DND-41 (cell line): ENCODE measurements around the gene SYTL2.

Source experiments
- ATAC-seq: fragments of 200-7000 bp; cut with Tn5 transposase; 3 replicates; pipeline ENCODE4 v1.9.1; 2021; ENCODE audit warnings: low read depth; ENCODE audit not compliant: insufficient read depth
- DNase-seq: peaks from one replicate; pipeline ENCODE4 v3.0.0-alpha.2; 2020
- H2AFZ ChIP-seq: 2 replicates; pipeline ENCODE4 v1.6.0; 2012; ENCODE audit warnings: low read depth, low read length
- H3K27ac ChIP-seq: 2 replicates; pipeline ENCODE4 v1.5.1; 2012; ENCODE audit warnings: low read length, inconsistent platforms
- H3K27me3 ChIP-seq: fragments of 200-600 bp; sonication (generic); 2 replicates; pipeline ENCODE4 v1.6.0; 2012; ENCODE audit warnings: low read length, mild to moderate bottlenecking, inconsistent platforms; ENCODE audit not compliant: insufficient read depth, poor library complexity
- H3K36me3 ChIP-seq: 2 replicates; pipeline ENCODE4 v1.5.1; 2012; ENCODE audit warnings: low read length, inconsistent platforms; ENCODE audit not compliant: insufficient read depth
- H3K4me1 ChIP-seq: 2 replicates; pipeline ENCODE4 v1.5.1; 2012; ENCODE audit warnings: mild to moderate bottlenecking, low read length; ENCODE audit not compliant: insufficient read depth
- H3K4me2 ChIP-seq: 2 replicates; pipeline ENCODE4 v1.6.0; 2012; ENCODE audit warnings: mild to moderate bottlenecking, moderate library complexity, low read length, inconsistent platforms; ENCODE audit not compliant: insufficient read depth
- H3K4me3 ChIP-seq, 2 experiments: fragments of 200-600 bp in 1 of 2; shearing (Covaris generic) in 1 of 2; 2 replicates each; pipeline ENCODE4 v1.5.1; 2012 to 2016; ENCODE audit warnings: inconsistent platforms in 2 of 2, low read length in 2 of 2, mild to moderate bottlenecking in 2 of 2, low read depth in 1 of 2, moderate library complexity in 1 of 2
- H3K79me2 ChIP-seq: 2 replicates; pipeline ENCODE4 v1.6.0; 2012; ENCODE audit warnings: low read length, inconsistent platforms; ENCODE audit not compliant: insufficient read depth
- H3K9ac ChIP-seq: 2 replicates; pipeline ENCODE4 v1.6.0; 2012; ENCODE audit warnings: low read depth, mild to moderate bottlenecking, inconsistent platforms, low read length, moderate library complexity
- H3K9me3 ChIP-seq: 2 replicates; pipeline ENCODE4 v1.5.1; 2012; ENCODE audit warnings: low read length, moderate library complexity, mild to moderate bottlenecking, inconsistent platforms; ENCODE audit not compliant: insufficient read depth, severe bottlenecking
- H4K20me1 ChIP-seq: 2 replicates; pipeline ENCODE4 v1.6.0; 2012; ENCODE audit warnings: low read length; ENCODE audit not compliant: insufficient read depth
- EZH2 ChIP-seq: IDR thresholded peaks from 3 replicates; pipeline ENCODE4 v1.6.1; 2012; ENCODE audit warnings: borderline replicate concordance, low read depth, mild to moderate bottlenecking, moderate library complexity, low read length, inconsistent platforms; ENCODE audit not compliant: severe bottlenecking
- TF ChIP-seq, protein P1 (sequence below): IDR thresholded peaks from 2 replicates; pipeline ENCODE4 v1.5.1; 2012; ENCODE audit warnings: borderline replicate concordance, low read length, moderate library complexity, mild to moderate bottlenecking; ENCODE audit not compliant: poor library complexity, severe bottlenecking; ENCODE audit errors: extremely low read depth

SYTL2 gene

GRCh38 chr11:85848556-85848955 is 37.6 kb upstream of the SYTL2 start:
- H3K9me3 ChIP-seq: no peaks in the 10 kb centered on the region
- H3K27ac ChIP-seq: no peak overlapping the region
- no peaks in the 10 kb centered on the region for H3K36me3 ChIP-seq
- H3K4me1 ChIP-seq: no peaks in the 10 kb centered on the region
- ATAC-seq (no peak), DNase-seq (no peak)
- H3K4me3 ChIP-seq: no peak overlapping the region
- no peak for TF ChIP-seq EZH2
- TF ChIP-seq, protein P1, sequence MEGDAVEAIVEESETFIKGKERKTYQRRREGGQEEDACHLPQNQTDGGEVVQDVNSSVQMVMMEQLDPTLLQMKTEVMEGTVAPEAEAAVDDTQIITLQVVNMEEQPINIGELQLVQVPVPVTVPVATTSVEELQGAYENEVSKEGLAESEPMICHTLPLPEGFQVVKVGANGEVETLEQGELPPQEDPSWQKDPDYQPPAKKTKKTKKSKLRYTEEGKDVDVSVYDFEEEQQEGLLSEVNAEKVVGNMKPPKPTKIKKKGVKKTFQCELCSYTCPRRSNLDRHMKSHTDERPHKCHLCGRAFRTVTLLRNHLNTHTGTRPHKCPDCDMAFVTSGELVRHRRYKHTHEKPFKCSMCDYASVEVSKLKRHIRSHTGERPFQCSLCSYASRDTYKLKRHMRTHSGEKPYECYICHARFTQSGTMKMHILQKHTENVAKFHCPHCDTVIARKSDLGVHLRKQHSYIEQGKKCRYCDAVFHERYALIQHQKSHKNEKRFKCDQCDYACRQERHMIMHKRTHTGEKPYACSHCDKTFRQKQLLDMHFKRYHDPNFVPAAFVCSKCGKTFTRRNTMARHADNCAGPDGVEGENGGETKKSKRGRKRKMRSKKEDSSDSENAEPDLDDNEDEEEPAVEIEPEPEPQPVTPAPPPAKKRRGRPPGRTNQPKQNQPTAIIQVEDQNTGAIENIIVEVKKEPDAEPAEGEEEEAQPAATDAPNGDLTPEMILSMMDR: no peak
- no peak overlapping the region for H2AFZ ChIP-seq
- H4K20me1 ChIP-seq: no peaks in the 10 kb centered on the region
- H3K4me2 ChIP-seq: no peak overlapping the region
- H3K27me3 ChIP-seq: peaks cover 4% of the 10 kb centered on the region
- no peaks in the 10 kb centered on the region for H3K79me2 ChIP-seq
- H3K9ac ChIP-seq: no peak overlapping the region

DNA sequence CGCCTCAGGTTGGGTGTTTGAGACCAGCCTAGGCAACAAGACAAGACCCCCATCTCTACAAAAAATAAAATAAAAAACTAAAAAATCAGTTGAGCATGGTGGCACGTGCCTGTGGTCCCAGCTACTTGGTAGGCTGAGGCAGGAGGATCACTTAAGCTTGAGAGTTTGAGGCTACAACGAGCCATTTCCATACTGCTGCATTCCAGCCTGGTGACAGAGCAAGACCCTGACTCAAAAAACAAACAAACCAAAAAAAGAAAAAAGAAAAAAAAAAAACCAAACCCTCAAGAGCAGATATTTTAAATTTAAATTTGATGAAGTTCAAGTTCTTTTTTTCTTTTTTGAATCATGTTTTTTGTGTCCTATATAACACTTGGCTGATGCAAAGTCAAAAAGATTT is 37.1 kb upstream of the SYTL2 start:
- ATAC-seq (no peak), DNase-seq (no peak)
- Histone ChIP-seq H3K9me3 (no peaks in the 10 kb centered on the region), H3K4me2 (no peak overlapping the region), H3K4me3 (no peak overlapping the region), H3K36me3 (no peaks in the 10 kb centered on the region), H4K20me1 (no peaks in the 10 kb centered on the region), H3K79me2 (no peaks in the 10 kb centered on the region), H2AFZ (no peak overlapping the region), H3K9ac (no peak overlapping the region), H3K4me1 (no peaks in the 10 kb centered on the region), H3K27me3 (peaks cover 4% of the 10 kb centered on the region), H3K27ac (no peak overlapping the region)
- TF ChIP-seq, protein P1: no peak

- no peaks in the 10 kb centered on the region for H3K4me1 ChIP-seq
- no peak overlapping the region for H2AFZ ChIP-seq
- no peaks in the 10 kb centered on the region for H3K79me2 ChIP-seq
- H4K20me1 ChIP-seq: no peaks in the 10 kb centered on the region
- DNase-seq (no peak), ATAC-seq (no peak)
- no peak overlapping the region for H3K9ac ChIP-seq
- no peak overlapping the region for H3K4me2 ChIP-seq
- H3K27me3 ChIP-seq: peaks cover 5% of the 10 kb centered on the region
- no peak overlapping the region for H3K4me3 ChIP-seq
- TF ChIP-seq EZH2: no peak
- TF ChIP-seq, protein P1: no peak
- H3K27ac ChIP-seq: no peak overlapping the region
- no peaks in the 10 kb centered on the region for H3K36me3 ChIP-seq
- no peaks in the 10 kb centered on the region for H3K9me3 ChIP-seq
Observed at GRCh38 chr11:85847436-85847835, 36.5 kb upstream of the SYTL2 start.

- peaks cover 11% of the 10 kb centered on the region for H3K27me3 ChIP-seq
- no peak overlapping the region for H3K4me3 ChIP-seq
- no peak overlapping the region for H3K27ac ChIP-seq
- DNase-seq (no peak), ATAC-seq (no peak)
- no peaks in the 10 kb centered on the region for H3K36me3 ChIP-seq
- TF ChIP-seq, protein P1: no peak
- no peak for TF ChIP-seq EZH2
- no peaks in the 10 kb centered on the region for H3K9me3 ChIP-seq
- H2AFZ ChIP-seq: no peak overlapping the region
- no peak overlapping the region for H3K9ac ChIP-seq
- no peak overlapping the region for H3K4me2 ChIP-seq
- no peaks in the 10 kb centered on the region for H3K4me1 ChIP-seq
- no peaks in the 10 kb centered on the region for H3K79me2 ChIP-seq
- no peaks in the 10 kb centered on the region for H4K20me1 ChIP-seq
Observed at GRCh38 chr11:85845124-85845631, 34.2 kb upstream of the SYTL2 start.
